A673 (cell line): Measurements from ENCODE around the gene ETV6.

Source experiments
- CTCF ChIP-seq: fragments of 300-800, 200-600 bp; sonication (generic); conservative IDR thresholded peaks from 2 replicates; pipeline ENCODE4 v1.5.1; 2017; ENCODE audit warnings: low read depth, mild to moderate bottlenecking, antibody characterized with exemption, low read length, moderate library complexity, mixed read lengths
- EZH2 ChIP-seq: fragments of 200-600 bp; sonication (generic); IDR thresholded peaks from 2 replicates; pipeline ENCODE4 v1.6.1; 2017; ENCODE audit warnings: borderline replicate concordance, low read depth, mild to moderate bottlenecking, mixed read lengths, antibody characterized with exemption, low read length; ENCODE audit not compliant: poor library complexity, severe bottlenecking

GRCh38 chr12:11774821-11775220, 125.3 kb downstream of the ETV6 start:
- no peak for TF ChIP-seq CTCF
- TF ChIP-seq EZH2 = no peak
